DMS53 treated with DMSO at 0.1 percent for 48 hours (cell line): ENCODE measurements around the gene SYT9.
A peak's percentile ranks its signal among the peaks of the same experiment; 100 is the strongest.
"Not testable (repeated sequence)": the region's sequence is repeated elsewhere in the genome, so short reads cannot be mapped to it uniquely, and the experiment has no call there.

Experiments
- DNase-seq: peaks from one replicate; lab custom pipeline; 2025; ENCODE audit not compliant: unreplicated experiment; lab: John Stamatoyannopoulos, UW

Gene SYT9

DNA sequence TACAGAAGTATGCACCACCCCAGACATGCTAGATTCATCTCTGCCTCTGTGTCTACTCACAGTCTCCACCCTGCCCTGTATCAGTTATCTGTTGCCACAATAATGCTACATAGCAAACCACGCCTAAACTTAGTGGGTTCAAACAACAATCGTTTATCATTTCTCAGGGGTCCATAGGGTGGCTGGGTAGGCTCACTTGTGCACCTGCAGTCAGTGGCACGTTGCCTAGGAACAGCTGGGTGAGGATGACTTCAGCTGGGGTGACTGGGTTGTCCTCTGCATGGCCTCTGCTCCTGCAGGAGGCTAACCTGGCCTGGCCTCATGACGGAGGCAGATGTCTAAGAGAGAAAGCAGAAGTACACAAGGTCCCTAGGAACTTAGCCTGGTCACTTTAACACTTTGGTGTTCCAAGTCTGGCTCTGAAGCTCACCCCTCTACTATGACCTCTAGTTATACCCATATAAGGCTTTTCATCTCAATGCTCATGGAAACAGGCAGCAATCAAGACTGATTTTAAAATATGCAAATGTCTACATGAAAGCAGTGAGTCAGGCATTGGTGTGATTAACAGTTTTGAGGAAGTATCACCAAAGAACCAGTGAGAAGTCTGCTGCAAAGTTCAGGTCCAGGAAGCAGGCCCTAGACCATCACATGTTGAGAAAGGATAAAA, 244.3 kb downstream of the SYT9 start:
- no peak for DNase-seq

DNA sequence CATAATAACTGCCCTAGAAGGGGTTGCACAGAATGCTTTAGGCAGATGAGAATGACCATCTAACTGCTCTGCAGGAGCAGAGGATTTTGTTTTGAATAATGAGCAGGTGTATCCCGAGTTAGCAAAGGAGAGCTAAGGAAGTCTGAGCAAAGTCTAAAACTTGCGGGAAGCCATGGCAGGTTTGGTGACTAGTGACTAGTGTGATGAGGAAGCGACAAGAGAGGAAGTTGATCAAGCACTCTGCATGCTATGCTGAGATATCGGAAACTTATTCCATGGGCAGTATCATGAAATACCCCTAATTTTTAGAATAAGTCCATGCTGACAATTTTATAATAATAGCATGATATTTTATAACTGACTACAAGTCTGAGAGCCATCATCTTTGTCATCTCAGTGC, 246.5 kb downstream of the SYT9 start:
- no peak for DNase-seq

DNA sequence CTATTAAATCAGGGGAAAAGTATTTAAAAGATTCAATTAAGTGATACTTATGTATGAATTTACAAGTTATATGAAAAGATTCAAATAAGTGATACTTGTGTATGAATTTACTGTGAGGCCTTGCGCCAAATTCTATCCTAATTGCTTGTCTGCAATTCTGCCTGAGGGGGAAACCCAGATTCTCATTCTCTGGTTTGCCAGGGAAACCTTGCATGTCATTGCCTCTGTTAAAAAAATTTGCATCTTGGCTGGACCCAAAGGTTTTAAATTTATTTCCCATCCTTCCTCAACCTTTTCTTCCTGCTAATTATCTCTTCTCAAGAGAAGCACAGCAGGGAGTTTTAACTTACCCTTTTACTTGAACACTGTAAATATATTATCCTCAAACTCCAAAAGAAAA, 247.4 kb downstream of the SYT9 start:
- DNase-seq = no peak

DNA sequence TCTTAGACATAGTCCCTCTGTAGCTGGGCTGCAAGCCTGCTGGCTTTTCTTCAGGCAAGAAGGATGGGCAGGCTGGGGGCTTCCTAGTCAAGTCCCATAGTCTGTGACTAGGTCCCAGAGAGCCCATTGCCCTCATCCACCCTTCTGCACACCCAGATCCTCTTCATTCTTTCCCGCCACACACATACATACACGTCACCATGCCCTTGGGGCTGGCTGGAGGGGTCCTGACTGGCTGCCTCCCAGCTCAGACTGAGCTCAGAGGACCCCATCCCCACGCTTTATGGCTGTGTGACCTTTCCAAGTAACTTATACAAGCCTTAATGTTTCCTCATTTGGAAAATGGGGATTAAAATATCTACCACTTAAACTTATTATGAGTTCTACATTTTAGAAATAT, 248.5 kb downstream of the SYT9 start:
- DNase-seq = no peak

DNA sequence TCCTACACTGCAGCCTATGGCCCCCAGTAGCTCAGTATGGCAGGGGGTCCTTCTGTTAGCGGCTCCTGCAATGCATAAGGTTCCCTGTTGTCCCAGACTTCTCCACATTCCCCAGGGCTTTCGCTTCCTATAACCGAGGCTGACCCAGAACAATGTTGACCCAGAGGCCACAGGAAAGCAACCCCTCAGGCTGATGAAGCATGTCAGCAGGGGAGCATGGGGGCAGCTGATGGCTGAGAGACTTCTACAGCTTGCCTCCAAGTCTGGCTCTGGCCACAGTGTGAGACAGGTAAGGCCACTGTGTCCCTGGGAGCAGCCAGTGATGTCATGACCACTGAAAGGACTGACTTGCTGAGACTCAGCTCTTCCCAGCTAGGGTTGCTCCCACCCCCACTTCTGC, 249.5 kb downstream of the SYT9 start:
- DNase-seq = no peak

DNA sequence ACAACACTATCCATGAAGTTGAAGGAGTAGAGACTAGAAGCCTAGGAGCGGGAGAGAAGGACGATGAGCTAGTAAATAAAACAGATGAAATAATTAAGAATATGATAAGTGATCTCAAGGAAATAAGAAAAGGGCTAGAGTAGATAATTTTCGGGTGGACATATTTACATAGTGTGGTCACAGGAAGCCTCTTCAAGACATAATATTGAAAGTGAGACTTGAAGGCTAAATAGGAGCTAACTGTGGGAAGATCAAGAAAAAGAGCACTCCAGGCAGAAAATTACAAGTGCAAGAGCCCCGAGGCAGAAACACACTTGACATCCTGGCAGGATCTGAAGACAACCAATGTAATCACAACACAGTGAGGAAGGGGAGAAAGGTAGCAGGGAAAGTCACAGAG, 250.2 kb downstream of the SYT9 start:
- DNase-seq = no peak

DNA sequence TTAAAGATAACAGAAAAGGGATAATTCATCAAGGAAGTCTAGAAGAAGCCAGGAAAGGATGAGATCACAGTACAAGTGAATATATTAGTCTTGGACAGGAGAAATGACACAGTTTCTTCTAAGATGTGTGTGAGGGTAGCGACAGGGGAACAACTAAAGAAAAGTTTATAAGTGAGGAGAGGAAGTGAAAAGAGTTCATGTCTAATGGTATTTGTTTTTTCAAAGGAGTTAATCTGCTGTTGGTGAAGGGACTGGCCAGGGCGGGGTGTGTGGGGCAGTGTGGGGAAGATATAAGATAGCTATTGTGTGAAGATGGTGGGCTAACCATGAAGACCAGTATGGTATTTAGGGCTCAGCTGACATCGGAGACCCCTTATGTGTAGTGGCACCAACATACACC, 254.5 kb downstream of the SYT9 start:
- no peak for DNase-seq

DNA sequence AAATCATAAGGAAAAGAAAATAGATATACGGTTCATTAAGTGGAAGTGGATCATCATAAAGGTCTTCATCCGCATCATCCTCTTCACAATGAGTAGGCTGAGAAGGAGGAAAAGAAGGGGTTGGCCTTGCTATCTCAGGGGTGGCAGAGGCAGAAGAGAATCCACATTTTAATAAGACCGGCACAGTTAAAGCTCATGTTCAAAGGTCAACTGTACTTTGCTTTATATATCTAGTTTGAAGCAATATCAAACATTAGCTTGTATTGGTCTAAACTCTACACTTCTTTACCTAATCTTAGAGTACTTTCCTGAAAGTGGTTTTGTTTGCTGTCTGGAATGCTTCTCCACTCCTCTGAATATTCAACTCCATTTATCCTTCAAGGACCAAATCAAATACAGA, 256.4 kb downstream of the SYT9 start:
- no peak for DNase-seq

DNA sequence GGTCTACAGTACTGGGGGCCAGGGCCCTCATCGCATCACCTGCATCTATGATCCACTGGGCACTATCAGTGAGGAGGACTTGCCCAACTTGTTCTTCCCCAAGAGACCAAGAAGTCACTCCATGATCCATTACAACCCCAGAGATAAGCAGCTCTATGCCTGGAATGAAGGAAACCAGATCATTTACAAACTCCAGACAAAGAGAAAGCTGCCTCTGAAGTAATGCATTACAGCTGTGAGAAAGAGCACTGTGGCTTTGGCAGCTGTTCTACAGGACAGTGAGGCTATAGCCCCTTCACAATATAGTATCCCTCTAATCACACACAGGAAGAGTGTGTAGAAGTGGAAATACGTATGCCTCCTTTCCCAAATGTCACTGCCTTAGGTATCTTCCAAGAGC, 258.3 kb downstream of the SYT9 start:
- no peak for DNase-seq

DNA sequence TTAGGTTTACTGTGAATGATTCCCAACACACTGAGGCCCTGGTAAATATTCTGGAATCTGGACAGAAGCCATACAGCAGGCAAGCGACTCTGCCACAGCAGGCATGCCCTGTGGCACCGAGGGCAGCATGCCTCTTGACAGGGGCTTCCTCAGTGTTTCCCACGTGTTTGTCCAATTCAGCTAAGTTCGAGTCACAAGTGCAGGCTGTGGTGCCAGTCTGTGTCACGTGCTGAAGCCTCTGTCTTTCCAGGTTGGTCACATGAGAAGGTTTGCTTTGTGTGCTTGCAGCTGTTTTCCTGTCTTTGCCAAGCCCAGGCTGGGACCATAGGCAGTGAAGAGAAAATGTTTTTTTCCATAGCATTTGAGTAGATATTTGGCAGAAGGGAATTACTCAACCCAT, 259.7 kb downstream of the SYT9 start:
- peak; percentile 81 for DNase-seq

DNA sequence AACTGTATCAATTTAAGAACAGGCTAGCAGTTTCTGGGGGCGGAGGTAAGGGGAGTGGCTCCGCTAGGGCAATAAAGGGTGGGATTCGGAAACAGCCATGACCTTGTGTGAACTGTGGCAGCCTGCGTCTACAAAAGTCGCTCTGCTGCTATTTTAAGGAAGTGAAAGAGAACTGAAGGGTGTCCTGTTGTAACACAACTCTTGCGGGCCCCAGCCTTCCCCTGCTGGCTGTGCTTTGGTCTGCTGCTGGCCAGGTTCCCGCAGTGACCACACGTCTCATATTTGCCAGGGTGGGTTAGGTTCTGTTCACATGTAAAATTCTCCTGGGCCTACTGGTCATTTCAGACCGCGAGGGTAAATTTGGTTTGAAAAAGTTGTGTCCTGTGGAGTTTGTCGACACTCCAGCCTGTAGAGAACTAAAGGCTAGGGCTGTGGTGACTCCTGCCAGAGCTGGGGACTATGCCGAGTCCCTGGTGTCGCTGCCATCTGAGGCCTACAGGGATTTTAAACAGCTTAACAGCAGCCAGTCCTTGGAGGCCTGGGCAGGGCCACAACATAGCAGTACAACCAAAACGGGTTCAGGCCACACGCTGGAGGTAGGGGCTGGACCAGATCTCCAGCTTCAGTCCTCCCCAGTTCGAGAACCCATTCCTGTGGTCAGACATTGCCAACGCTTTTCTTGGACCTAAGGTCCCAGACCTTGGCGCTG, 261.0 kb downstream of the SYT9 start:
- DNase-seq = peak; percentile 46

DNA sequence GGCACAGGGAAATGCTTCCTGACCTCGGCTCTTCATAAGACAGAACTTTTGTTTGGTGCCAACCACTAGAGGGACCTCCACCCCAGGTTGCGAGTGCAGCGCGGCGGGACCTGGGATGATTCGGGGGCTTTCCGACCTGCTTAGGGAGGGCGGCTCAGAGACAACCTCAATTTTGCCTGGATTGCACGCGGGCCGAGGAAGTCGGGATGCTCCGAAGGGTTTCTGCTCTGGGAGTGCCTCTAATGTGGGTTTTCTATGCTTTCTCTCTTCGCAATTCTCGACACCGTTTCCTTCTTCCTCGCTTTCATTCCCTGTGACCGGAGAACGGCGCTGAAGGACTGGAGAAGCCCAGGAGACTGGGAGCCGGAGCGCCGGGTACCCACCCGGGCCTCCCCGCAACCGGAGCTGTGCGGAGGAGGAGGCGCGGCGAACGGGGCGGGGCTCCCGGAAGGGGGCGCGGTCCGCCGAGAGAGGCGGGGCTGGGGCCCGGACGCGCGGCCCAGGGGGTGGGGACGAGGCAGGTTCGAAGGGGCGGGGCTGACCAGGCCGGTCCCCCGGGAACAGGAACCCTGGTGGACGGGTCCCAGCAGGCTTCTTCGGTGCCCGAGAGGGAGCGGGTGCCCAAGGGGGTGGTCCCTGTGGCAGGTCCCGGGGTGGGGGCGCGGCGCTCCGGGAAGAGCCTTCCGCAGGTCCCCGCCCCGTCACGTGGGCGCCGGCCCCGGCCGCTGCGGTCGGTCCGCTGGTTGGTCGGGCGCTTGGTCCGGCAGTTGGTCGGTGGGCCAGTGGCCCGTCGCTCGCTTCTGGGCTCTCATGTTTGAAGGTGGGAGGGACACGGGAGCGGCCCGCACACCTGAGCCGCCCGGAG, 261.8 kb downstream of the SYT9 start, which contains the start of gene PPFIBP2:
Gene PPFIBP2, plus strand, starts transcription at position 766 of the 865 bp plus-strand sequence. CDS start 35,477 bp downstream, outside the sequence.
- DNase-seq = peak; percentile 63

DNA sequence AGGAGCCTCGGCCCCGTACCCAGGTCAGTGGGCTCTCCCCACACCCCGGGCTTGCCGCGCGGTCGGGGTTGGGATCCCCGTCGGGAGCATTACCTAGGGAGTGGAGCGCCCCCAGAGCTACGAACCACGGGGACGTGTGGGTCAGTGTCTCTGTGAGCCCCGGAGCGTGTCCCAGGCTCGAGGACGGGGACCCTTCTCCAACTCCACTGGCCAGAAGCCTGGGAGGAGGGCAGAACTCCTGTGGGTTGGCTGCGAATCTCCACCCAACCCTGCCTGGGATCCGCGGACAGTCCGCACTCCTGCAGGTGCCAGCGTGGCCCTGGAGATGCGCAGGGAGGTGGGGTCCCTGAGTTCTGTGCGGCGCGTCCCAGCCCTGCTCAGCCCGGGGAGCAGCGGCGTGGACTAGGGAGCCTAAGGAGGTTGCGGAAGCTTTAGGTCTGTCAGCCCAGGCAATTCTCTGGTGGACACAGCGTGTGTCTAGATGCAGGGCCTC, 262.4 kb downstream of the SYT9 start:
- no peak for DNase-seq

DNA sequence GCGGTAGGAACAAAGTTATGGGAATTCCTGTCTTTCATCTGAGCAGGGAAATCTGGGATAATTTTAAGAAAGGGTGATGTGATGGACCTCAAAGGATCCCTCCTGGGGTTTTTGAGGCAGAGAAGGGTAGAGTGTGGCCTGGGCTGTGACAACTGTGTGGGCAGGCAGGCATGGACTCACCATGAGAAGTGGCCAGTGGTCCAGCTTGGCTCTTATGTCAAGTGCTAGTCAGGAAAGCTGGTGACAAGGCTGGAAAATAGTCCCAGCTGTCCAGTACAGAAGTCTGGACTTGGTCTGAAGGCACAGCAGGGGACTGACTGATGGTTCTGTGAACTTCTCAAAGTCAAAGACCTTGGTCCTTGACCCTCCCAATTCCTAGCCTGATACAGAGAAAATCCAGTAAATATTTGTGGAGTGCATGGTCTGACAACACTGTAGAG, 263.8 kb downstream of the SYT9 start:
- no peak for DNase-seq

DNA sequence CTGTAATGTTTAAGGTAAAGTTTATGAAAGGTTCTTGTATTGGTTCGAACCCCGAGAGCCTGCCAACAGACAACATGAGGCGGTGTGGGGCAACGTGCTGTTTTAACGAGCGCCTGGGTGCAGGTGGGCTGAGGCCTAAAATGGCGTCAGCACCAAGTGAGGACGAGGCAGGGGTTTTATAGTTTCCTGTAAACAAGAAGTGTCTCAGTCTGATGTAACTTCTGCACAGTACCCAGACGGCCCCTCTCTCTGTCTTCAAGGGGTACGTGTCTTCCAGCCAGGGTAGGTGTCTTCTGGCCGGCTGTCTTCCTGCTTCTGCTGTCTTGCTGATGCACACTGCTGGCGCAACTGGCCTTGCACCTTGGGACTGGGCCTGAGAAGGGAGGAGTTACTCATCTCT, 264.8 kb downstream of the SYT9 start:
- no peak for DNase-seq

DNA sequence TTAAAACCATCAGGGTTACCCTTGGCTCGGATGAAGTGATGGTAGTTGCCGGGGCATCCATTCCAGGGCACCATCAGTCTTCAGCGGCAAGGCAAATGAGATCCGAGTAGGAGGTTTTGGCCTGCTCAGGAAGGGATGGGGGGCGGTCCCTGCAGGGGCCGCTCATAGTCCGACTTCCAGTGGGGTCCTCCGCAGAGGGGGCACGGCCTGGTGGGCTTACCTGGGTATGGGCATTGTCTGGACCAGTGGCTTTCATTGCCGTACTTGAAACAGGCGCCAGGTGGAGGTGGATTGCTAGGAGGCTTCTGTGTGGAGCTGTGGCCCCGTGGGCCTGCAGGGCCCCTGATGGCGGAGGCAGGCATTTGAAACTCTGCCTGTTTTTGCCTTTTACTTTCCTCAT, 266.0 kb downstream of the SYT9 start:
- not testable (repeated sequence) for DNase-seq
